ENCODE data around the gene PTPRD. TPM values are rescaled to one million over a fixed set of nuclear protein-coding genes. Genes with fewer than 3 reads are reported as not detected.

PTPRD gene
- total RNA-seq, 1 donor from 2014 or later, result 15.6 TPM

GRCh38 chr9:8627976-8628679 is 1984.7 kb downstream of the PTPRD start:
- Histone ChIP-seq H3K9me3 (replicated peaks) (no peaks in the 10 kb centered on the region), H3K36me3 (no peaks in the 10 kb centered on the region), H3K4me3 (no peak overlapping the region), H3K27me3 (ENCODE audit: low read depth) (no peaks in the 10 kb centered on the region), H3K27ac (replicated peaks) (no peak overlapping the region), H3K4me1 (no peaks in the 10 kb centered on the region)
- intact Hi-C loops (cut with micrococcal nuclease), result no loop called here
- no peak for TF ChIP-seq CTCF (IDR thresholded peaks at IDR 0.05; ENCODE audit: borderline replicate concordance)
- DNase-seq, result no peak

- Histone ChIP-seq H3K4me1 (no peaks in the 10 kb centered on the region), H3K27ac (replicated peaks) (no peak overlapping the region), H3K36me3 (no peaks in the 10 kb centered on the region), H3K9me3 (replicated peaks) (no peaks in the 10 kb centered on the region), H3K4me3 (no peak overlapping the region), H3K27me3 (ENCODE audit: low read depth) (no peaks in the 10 kb centered on the region)
- no peak for TF ChIP-seq CTCF (IDR thresholded peaks at IDR 0.05; ENCODE audit: borderline replicate concordance)
- intact Hi-C loops (cut with micrococcal nuclease), result no loop called here
- no peak for DNase-seq
Observed at GRCh38 chr9:8622871-8623270, 1989.9 kb downstream of the PTPRD start.

DNA sequence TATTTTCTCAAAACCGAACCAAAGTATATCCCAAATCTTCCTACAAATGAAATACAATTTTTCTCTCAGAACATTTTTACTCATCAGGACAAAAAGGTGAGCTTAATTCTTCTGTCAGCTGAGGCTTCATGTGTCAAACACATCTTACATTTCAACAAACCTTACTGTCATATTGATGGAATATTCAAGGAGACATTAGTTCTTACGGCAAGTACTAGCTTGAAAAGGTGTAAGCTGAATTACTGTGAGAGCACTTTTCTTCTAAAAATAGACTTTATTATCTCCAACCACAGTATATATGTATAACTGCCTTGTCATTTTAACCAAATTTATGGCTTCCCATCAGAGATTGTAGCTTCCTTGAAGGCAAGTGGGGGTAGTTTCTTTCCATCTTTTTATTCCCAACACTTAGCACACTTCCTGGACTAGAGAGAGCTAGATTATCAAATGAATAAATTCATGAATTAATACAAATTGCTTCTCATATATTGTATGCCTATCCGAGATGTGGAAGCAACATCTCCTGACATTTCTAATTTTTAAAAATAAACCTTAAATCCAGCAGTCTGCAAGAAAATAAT is 1990.5 kb downstream of the PTPRD start:
- no peaks in the 10 kb centered on the region for H3K9me3 ChIP-seq (replicated peaks)
- H3K27me3 ChIP-seq (ENCODE audit: low read depth), result no peaks in the 10 kb centered on the region
- TF ChIP-seq CTCF (IDR thresholded peaks at IDR 0.05; ENCODE audit: borderline replicate concordance), result no peak
- intact Hi-C loops (cut with micrococcal nuclease), result no loop called here
- no peak for DNase-seq
- no peak overlapping the region for H3K4me3 ChIP-seq
- no peaks in the 10 kb centered on the region for H3K36me3 ChIP-seq
- H3K4me1 ChIP-seq, result no peaks in the 10 kb centered on the region
- no peak overlapping the region for H3K27ac ChIP-seq (replicated peaks)

- H3K36me3 ChIP-seq, result no peaks in the 10 kb centered on the region
- DNase-seq, result no peak
- H3K27ac ChIP-seq (replicated peaks), result no peak overlapping the region
- no peaks in the 10 kb centered on the region for H3K27me3 ChIP-seq (ENCODE audit: low read depth)
- H3K9me3 ChIP-seq (replicated peaks), result no peaks in the 10 kb centered on the region
- no peak for TF ChIP-seq CTCF (IDR thresholded peaks at IDR 0.05; ENCODE audit: borderline replicate concordance)
- intact Hi-C loops (cut with micrococcal nuclease), result no loop called here
- no peaks in the 10 kb centered on the region for H3K4me1 ChIP-seq
- H3K4me3 ChIP-seq, result no peak overlapping the region
Observed at GRCh38 chr9:8621416-8621815, 1991.4 kb downstream of the PTPRD start.

GRCh38 chr9:8616414-8616813 is 1996.4 kb downstream of the PTPRD start:
- Histone ChIP-seq H3K27me3 (ENCODE audit: low read depth) (no peaks in the 10 kb centered on the region), H3K4me1 (peaks cover 21% of the 10 kb centered on the region), H3K36me3 (no peaks in the 10 kb centered on the region), H3K27ac (replicated peaks) (no peak overlapping the region), H3K9me3 (replicated peaks) (no peaks in the 10 kb centered on the region), H3K4me3 (no peak overlapping the region)
- no peak for DNase-seq
- intact Hi-C loops (cut with micrococcal nuclease), result no loop called here
- no peak for TF ChIP-seq CTCF (IDR thresholded peaks at IDR 0.05; ENCODE audit: borderline replicate concordance)
